GM23338 (cell line): ENCODE results near the gene SH2D2A. TPM values are rescaled to one million over a fixed set of nuclear protein-coding genes. Genes with fewer than 3 reads are reported as not detected.

Experiments
- ATAC-seq: fragments of 200-7000 bp; cut with Tn5 transposase; 3 replicates; pipeline ENCODE4 v1.9.1; 2020
- DNase-seq: peaks from one replicate; pipeline ENCODE4 v3.0.0-alpha.2; 2015; ENCODE audit warnings: low spot score
- H2AFZ ChIP-seq: fragments of 200-600 bp; sonication (generic); 2 replicates; pipeline ENCODE4 v1.8.0; 2016; ENCODE audit warnings: antibody characterized with exemption, mild to moderate bottlenecking, moderate library complexity
- H3F3A ChIP-seq: fragments of 200-600 bp; sonication (generic); replicated peaks from 2 replicates; pipeline ENCODE4 v1.8.0; 2017; ENCODE audit warnings: antibody characterized with exemption, mixed run types, low read depth
- H3K27ac ChIP-seq: fragments of 200-600 bp; sonication (generic); 2 replicates; pipeline ENCODE4 v1.6.1; 2016; ENCODE audit warnings: low read depth
- H3K27me3 ChIP-seq: fragments of 200-600 bp; sonication (generic); 2 replicates; pipeline ENCODE4 v1.8.0; 2016; ENCODE audit warnings: mild to moderate bottlenecking, mixed run types, moderate library complexity; ENCODE audit not compliant: insufficient read depth
- H3K36me3 ChIP-seq: fragments of 200-600 bp; sonication (generic); 2 replicates; pipeline ENCODE4 v1.8.0; 2016; ENCODE audit warnings: mild to moderate bottlenecking; ENCODE audit not compliant: insufficient read depth
- H3K4me1 ChIP-seq: fragments of 200-600 bp; sonication (generic); 2 replicates; pipeline ENCODE4 v1.8.0; 2016; ENCODE audit warnings: mild to moderate bottlenecking, moderate library complexity; ENCODE audit not compliant: insufficient read depth
- H3K4me2 ChIP-seq: fragments of 200-600 bp; sonication (generic); 2 replicates; pipeline ENCODE4 v1.7.1; 2017; ENCODE audit warnings: mixed run types
- H3K4me3 ChIP-seq: fragments of 200-600 bp; sonication (generic); 2 replicates; pipeline ENCODE4 v1.6.1; 2016; ENCODE audit warnings: mixed run types
- H3K79me2 ChIP-seq: fragments of 200-600 bp; sonication (generic); replicated peaks from 2 replicates; pipeline ENCODE4 v1.8.0; 2017; ENCODE audit warnings: mild to moderate bottlenecking; ENCODE audit not compliant: insufficient read depth
- H3K9me2 ChIP-seq: fragments of 200-600 bp; sonication (generic); 2 replicates; pipeline ENCODE4 v1.8.0; 2017; ENCODE audit not compliant: insufficient read depth
- H4K20me1 ChIP-seq: fragments of 200-600 bp; sonication (generic); replicated peaks from 2 replicates; pipeline ENCODE4 v1.8.0; 2017; ENCODE audit warnings: mild to moderate bottlenecking; ENCODE audit not compliant: insufficient read depth
- H3K27ac Mint-ChIP-seq: 2 replicates; pipeline ENCODE4 v1.8.0; 2020; ENCODE audit warnings: inconsistent platforms, mild to moderate bottlenecking, moderate library complexity, mixed read lengths
- H3K27me3 Mint-ChIP-seq: 3 replicates; pipeline ENCODE4 v1.8.0; 2022; ENCODE audit warnings: low read depth, mild to moderate bottlenecking, moderate library complexity, mixed read lengths, inconsistent platforms; ENCODE audit not compliant: insufficient read depth, poor library complexity
- H3K36me3 Mint-ChIP-seq: 3 replicates; pipeline ENCODE4 v1.8.0; 2021; ENCODE audit warnings: low read depth, mild to moderate bottlenecking, inconsistent platforms, moderate library complexity, mixed read lengths
- H3K4me1 Mint-ChIP-seq: 3 replicates; pipeline ENCODE4 v1.8.0; 2020; ENCODE audit warnings: mild to moderate bottlenecking, inconsistent platforms, mixed read lengths
- H3K4me3 Mint-ChIP-seq: 3 replicates; pipeline ENCODE4 v1.8.0; 2021; ENCODE audit warnings: moderate library complexity, mild to moderate bottlenecking, inconsistent platforms, mixed read lengths
- H3K9me3 Mint-ChIP-seq: 3 replicates; pipeline ENCODE4 v1.8.0; 2020; ENCODE audit warnings: moderate library complexity, mild to moderate bottlenecking, inconsistent platforms, mixed read lengths
- CREB1 ChIP-seq: fragments of 250-450 bp; sonication (Bioruptor Pico); IDR thresholded peaks from 2 replicates; pipeline ENCODE4 v1.5.0; 2020; ENCODE audit warnings: low read depth, mild to moderate bottlenecking, moderate library complexity
- CTCF ChIP-seq, 2 experiments: fragments of 200-600 bp in 1 of 2; sonication (generic) in 1 of 2; conservative IDR thresholded peaks; 2 replicates each; pipeline versions ENCODE4 v1.5.1 to v1.6.1; 2016 to 2017; ENCODE audit warnings: antibody characterized with exemption in 2 of 2, low read depth in 2 of 2, mild to moderate bottlenecking in 2 of 2, moderate library complexity in 1 of 2
- ETS1 ChIP-seq: IDR thresholded peaks from 2 replicates; pipeline ENCODE4 v1.6.1; 2016; ENCODE audit warnings: antibody characterized with exemption
- EZH2 ChIP-seq: fragments of 200-600 bp; sonication (generic); IDR thresholded peaks from one replicate; pipeline ENCODE4 v1.8.0; 2017; ENCODE audit warnings: antibody characterized with exemption, mild to moderate bottlenecking, low read depth; ENCODE audit not compliant: unreplicated experiment
- EZH2phosphoT487 ChIP-seq: fragments of 200-600 bp; sonication (generic); IDR thresholded peaks from one replicate; pipeline ENCODE4 v1.8.1; 2018; ENCODE audit warnings: antibody characterized with exemption; ENCODE audit not compliant: unreplicated experiment
- JUNB ChIP-seq: IDR thresholded peaks from one replicate; pipeline ENCODE4 v1.6.1; 2016; ENCODE audit warnings: antibody characterized with exemption; ENCODE audit not compliant: unreplicated experiment
- NANOG ChIP-seq: IDR thresholded peaks from 2 replicates; pipeline ENCODE4 v1.6.1; 2016; ENCODE audit warnings: antibody characterized with exemption, borderline replicate concordance
- POLR2AphosphoS5 ChIP-seq: IDR thresholded peaks from 2 replicates; pipeline ENCODE4 v1.6.1; 2016; ENCODE audit warnings: antibody characterized with exemption, low read depth
- REST ChIP-seq: IDR thresholded peaks from one replicate; pipeline ENCODE4 v1.6.1; 2018; ENCODE audit warnings: antibody characterized with exemption; ENCODE audit not compliant: unreplicated experiment
- STAT1 ChIP-seq: IDR thresholded peaks from one replicate; pipeline ENCODE4 v1.6.1; 2016; ENCODE audit warnings: antibody characterized with exemption; ENCODE audit not compliant: unreplicated experiment
- ZNF114 ChIP-seq: fragments of 250-450 bp; sonication (Bioruptor Pico); IDR thresholded peaks from 2 replicates; pipeline ENCODE4 v1.5.0; 2020; ENCODE audit warnings: mild to moderate bottlenecking, moderate library complexity
- ZNF331 ChIP-seq: fragments of 250-450 bp; sonication (Bioruptor Pico); IDR thresholded peaks from 2 replicates; pipeline ENCODE4 v1.5.0; 2020; ENCODE audit warnings: low read depth, mild to moderate bottlenecking, moderate library complexity
- ZNF462 ChIP-seq: fragments of 250-450 bp; sonication (Bioruptor Pico); IDR thresholded peaks from 2 replicates; pipeline ENCODE4 v1.5.0; 2020; ENCODE audit warnings: mild to moderate bottlenecking, moderate library complexity
- polyA plus RNA-seq: library from polyadenylated mRNA; unstranded; fragments of >200 nt; fragmentation: Nextera tagmentation; extraction: Ambion mirVana; gene quantifications from 2 replicates; pipeline ENCODE4 v1.2.1, GENCODE V29; 2016
- total RNA-seq: library from RNA; depleted of rRNA; stranded (reverse); fragments of >200 nt; shearing (Covaris generic); gene quantifications from 2 replicates; pipeline ENCODE4 v1.2.3, GENCODE V29; 2014

Gene SH2D2A
- total and polyA plus RNA-seq, 2 experiments from 2014 or later, result 5.5 to 11.5 TPM

GRCh38 chr1:156836892-156837291 lies 20.2 kb upstream of the SH2D2A start:
- Histone ChIP-seq H3F3A (no peaks in the 10 kb centered on the region), H3K36me3 (no peaks in the 10 kb centered on the region), H3K4me3 (no peak overlapping the region), H3K79me2 (no peaks in the 10 kb centered on the region), H3K4me1 (peaks cover 8% of the 10 kb centered on the region; the same call in 1 of the 2 replicates), H3K27ac (no peak overlapping the region), H4K20me1 (no peaks in the 10 kb centered on the region), H3K27me3 (peaks cover 40% of the 10 kb centered on the region; the same call in 1 of the 2 replicates), H3K9me2 (no peaks in the 10 kb centered on the region), H2AFZ (no peak overlapping the region), H3K4me2 (no peak overlapping the region)
- ATAC-seq (no peak), DNase-seq (no peak)
- Mint-ChIP-seq H3K27ac (no peak overlapping the region), H3K36me3 (no peaks in the 10 kb centered on the region), H3K9me3 (no peaks in the 10 kb centered on the region), H3K27me3 (peaks cover 19% of the 10 kb centered on the region), H3K4me3 (no peak overlapping the region), H3K4me1 (peaks cover 13% of the 10 kb centered on the region)
- TF ChIP-seq POLR2AphosphoS5, result no peak
- no peak for TF ChIP-seq EZH2phosphoT487
- no peak for TF ChIP-seq EZH2
- TF ChIP-seq ZNF331 (CRISPR knock-in tag), result no peak
- no peak for TF ChIP-seq ETS1
- no peak for TF ChIP-seq NANOG
- TF ChIP-seq REST, result no peak
- TF ChIP-seq ZNF114 (CRISPR knock-in tag), result no peak
- no peak for TF ChIP-seq STAT1
- no peak for TF ChIP-seq CTCF (conservative IDR thresholded peaks at IDR 0.05; ENCODE audit: low read depth in 2 of 2)
- TF ChIP-seq ZNF462 (CRISPR knock-in tag), result no peak
- TF ChIP-seq CREB1 (CRISPR knock-in tag), result no peak
- no peak for TF ChIP-seq JUNB
